Stimulated activated CD8-positive, alpha-beta memory T cell treated with anti-CD3 and anti-CD28 coated beads, Interleukin-12 subunit alpha, Interleukin-12 subunit beta, amount 100 ng/mL, for 24 hours (primary cell): ENCODE measurements around the gene C1orf35.

ENCODE experiments used
- DNase-seq: peaks from one replicate; pipeline ENCODE4 v3.0.0-alpha.2; 2020; ENCODE audit errors: extremely low read depth

C1orf35 gene

GRCh38 chr1:228109073-228109961 lies 6.2 kb upstream of the C1orf35 start, which contains the start of gene MRPL55:
Gene MRPL55 (minus strand): TSS chr1:228109299. CDS start chr1:228108260, 1,039 bp downstream.
- DNase-seq: peak; percentile 88

DNA sequence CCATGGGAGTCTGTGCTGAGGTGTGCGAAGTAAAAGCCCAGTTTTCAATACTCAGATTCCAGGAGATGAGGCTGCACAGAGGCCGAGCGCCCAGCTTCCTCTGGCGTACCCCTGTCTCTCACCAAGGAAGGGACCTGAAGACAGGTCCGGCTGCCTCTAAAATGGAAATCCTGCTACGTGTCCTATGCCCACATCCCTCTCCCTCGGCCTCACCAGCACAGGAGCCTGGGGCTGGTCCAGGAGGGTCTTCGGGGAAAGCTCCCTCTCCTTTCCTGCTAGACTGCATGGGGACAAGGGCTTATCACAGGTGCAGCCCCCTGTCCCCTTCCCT lies 5.6 kb upstream of the C1orf35 start:
- no peak for DNase-seq

DNA sequence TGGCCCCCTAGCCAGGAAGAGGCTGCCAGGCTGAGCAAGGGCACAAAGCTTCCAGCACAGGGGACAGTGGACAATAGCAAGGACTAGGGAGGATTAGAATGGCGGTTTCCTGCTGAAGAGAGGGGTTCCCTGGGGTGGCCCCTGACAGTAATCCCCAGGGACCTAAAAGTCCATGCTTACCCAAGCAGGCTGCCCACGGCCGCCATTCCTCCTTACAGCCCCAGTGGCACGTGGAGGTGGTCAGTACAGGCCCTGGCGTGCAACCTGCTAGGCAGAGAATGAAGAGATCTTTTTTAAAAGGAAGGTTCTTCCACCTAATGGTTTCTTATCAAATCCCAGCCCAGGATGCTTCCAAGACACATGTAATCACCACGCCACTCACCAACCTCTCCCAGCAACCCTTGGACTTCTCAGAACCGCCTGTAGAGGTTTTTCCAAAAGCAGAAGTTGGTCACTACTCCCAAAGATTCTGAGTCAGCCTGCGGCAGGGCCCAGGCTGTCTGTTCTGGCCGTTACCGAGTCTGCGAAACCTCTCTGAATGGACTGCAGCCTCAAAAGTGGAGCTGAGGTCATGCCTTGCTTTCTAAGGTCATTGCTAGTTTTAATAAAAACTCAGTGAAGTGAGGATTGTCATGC lies 5.0 kb upstream of the C1orf35 start:
- DNase-seq: no peak

DNA sequence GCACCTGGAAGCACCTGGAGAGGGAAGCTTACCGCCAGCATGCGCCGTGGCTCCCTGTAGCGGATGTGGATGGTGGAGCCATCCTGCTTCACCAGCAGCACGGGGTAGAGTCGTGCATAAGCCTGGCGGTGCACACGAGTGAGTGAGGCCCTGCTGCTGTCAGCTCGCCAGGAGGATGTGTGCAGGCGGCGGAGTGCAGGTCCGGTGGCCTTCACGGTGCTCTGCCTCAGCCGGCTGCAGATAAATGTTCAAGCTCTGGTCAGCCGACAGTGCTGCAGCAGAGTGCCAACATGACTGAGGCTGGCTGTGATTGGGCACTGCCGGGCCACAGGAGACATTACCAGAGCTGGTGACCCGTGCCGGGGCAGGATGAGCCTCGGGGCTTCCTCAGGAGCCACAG lies 4.5 kb upstream of the C1orf35 start:
- no peak for DNase-seq

- DNase-seq: no peak
Observed at GRCh38 chr1:228106800-228107054, 3.6 kb upstream of the C1orf35 start.

DNA sequence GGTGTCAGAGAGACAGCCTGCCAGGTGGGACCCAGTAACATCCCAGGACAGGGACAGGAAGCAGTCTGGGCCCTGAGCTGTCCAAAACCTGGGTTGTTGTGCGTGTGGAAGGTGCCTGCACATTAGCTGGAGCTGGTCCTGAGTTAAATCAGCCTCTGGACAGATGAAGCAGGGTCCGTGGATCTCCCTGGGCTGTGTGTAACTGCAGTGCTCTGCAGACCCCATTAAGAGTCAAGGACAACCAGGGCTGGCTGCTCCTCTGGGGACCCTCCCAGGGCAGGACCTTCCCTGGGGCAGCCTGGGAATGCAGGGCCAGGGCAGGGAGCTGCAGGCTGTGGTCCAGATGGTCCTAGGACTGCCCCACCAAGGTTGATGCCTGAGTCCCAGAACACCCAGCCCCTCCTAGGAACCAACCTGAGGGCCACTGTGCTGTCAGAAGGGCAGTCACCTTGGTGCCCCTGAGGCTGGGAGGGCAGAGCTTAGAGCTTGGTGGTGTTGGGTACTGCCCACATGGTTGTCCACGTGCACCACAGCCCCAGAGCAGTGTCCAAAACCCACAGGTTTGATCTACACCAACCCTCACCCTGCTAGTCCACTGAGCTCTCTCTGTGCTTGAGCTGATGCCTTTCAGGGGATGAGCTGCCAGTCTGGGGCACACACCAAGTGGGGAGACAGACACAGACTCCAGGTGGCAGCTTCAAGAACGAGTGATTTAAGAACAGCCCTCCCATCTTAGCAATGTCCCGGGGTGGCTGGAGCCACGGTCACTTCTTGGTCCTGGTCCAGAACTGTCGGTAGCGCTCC lies 3.1 kb upstream of the C1orf35 start:
- no peak for DNase-seq

GRCh38 chr1:228105270-228105995 lies 2.3 kb upstream of the C1orf35 start:
- DNase-seq: no peak

GRCh38 chr1:228104526-228105269 lies 1.6 kb upstream of the C1orf35 start:
- DNase-seq: no peak

DNA sequence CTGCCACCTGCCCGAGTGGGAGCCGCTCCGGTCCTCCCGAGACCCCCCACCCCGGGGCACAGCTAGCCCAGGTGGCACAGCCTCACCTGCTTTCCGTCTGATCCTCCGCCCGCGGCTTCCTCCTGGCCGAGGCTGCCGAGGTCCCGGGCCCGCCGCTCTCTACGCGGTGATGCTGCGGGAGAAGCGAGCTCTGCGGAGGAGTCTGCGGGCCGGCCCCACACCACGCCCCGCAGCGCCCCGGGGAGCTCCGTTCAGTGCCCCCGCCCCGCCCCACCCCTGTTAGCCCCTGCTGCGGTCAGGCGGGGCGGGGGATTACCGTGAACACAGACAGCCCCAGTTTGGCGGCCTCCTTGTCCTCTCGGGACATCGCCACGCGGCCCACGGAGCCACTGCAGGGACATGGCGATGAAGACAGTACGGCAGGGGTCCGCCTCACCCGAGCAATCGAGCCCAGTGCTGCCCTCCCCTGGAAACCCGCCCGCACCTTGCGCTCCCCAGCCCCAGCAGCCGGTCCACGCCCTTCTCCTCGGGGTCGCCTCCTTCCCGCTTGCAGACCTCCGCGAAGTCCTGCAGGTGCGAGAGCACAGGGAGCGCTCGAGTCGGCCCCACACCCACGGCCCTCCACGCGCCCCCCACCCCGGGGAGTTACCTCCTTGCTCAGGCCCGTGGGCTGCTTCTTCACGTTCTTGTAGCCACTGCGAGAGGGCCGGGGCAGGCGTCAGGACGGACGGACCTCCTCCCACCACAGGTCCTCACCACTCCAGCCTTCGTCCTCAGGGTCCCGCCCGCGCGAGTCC lies 933 bp downstream of the C1orf35 start:
- DNase-seq: no peak

GRCh38 chr1:228101614-228101993 lies 1.5 kb downstream of the C1orf35 start:
- DNase-seq: no peak

- DNase-seq: no peak
Observed at GRCh38 chr1:228100822-228101613, 2.1 kb downstream of the C1orf35 start.

DNA sequence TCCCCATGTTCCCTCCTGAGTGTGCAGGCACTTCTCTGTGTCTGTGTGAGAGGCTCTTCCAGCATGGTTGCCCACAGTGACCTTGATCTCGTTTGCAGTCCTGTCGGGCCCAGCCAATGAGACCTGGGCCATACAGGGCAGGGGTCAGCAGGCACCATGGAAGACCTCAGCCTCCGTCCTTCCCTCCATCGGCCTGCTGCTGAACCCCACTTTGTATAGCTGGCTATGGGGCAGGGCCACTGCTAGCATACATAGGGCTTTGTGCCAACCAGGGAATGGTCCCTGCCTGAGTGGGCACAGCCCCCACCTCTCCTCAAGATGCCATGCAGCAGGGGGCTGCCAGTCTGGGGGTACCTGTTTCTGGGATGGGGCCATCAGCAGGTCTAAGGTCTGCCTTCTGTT lies 3.8 kb downstream of the C1orf35 start:
- DNase-seq: no peak

DNA sequence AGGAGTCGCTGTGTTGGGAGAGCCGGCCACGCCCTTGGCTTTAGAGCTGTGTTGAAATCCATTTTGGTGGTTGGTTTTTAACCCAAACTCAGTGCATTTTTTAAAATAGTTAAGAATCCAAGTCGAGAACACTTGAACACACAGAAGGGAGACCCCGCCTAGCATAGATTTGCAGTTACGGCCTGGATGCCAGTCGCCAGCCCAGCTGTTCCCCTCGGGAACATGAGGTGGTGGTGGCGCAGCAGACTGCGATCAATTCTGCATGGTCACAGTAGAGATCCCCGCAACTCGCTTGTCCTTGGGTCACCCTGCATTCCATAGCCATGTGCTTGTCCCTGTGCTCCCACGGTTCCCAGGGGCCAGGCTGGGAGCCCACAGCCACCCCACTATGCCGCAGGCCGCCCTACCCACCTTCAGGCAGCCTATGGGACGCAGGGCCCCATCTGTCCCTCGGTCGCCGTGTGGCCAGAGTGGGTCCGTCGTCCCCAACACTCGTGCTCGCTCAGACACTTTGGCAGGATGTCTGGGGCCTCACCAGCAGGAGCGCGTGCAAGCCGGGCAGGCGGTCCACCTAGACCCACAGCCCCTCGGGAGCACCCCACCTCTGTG lies 4.7 kb downstream of the C1orf35 start:
- DNase-seq: no peak

DNA sequence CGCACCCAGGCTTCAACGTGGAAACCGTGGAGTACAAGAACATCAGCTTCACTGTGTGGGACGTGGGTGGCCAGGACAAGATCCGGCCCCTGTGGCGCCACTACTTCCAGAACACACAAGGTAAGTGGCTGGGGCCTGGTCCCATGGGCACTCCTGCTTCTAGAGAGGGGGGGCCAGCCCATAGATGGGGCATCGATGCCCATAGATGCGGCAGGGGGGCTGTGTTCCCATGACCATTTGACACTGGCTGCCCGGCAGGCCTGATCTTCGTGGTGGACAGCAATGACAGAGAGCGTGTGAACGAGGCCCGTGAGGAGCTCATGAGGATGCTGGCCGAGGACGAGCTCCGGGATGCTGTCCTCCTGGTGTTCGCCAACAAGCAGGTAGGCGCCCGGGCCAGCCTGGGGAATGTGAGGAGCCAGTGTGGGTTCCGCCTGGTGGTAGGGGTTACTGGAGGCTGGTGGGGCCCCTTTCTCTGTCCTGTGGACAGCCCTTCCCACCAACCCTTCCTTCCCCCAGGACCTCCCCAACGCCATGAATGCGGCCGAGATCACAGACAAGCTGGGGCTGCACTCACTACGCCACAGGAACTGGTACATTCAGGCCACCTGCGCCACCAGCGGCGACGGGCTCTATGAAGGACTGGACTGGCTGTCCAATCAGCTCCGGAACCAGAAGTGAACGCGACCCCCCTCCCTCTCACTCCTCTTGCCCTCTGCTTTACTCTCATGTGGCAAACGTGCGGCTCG lies 5.6 kb downstream of the C1orf35 start:
- DNase-seq: no peak

DNA sequence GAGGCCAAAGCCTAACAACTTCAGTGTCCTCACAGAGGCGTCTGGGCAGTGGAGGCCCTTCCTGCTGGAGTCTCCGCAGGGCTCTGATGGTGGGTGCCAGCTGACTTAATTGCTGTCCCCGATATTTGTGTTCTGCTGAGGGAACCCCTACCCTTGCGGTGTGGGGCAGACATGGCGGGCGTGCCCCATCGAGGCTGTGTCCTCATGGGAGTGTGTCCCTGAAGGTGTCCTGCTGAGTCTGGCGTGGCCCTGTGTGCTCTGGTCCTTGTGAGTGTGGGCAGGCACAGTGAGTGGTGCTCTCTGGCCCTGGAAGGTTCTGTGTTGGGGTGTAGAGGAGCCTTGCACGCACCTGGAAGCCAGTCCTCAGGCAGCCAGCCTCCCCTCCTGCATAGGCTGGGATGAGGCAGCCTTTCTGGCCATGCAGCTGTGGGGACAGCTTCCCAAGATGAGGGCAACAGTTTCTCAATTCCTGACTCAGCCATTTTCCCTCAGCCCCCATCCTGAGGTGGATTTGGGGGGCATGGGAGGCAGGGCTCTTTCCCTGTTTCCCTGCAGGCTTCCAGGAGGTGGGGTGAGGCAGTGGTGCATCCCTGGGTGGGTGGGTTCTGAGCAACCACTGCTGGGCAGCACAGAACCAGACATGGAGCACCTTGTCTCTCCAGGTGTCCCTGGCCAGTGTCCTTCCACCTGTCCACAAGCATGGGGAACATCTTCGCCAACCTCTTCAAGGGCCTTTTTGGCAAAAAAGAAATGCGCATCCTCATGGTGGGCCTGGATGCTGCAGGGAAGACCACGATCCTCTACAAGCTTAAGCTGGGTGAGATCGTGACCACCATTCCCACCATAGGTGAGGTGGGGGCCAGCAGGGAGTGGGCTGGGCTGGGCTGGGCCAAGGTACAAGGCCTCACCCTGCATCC lies 6.5 kb downstream of the C1orf35 start:
- no peak for DNase-seq

GRCh38 chr1:228095938-228096337 lies 7.2 kb downstream of the C1orf35 start:
- no peak for DNase-seq

GRCh38 chr1:228095161-228095560 lies 8.0 kb downstream of the C1orf35 start:
- no peak for DNase-seq
